GM15510 (cell line): ENCODE data around the gene MAGI2.

Experiments used
- POLR2A ChIP-seq: IDR thresholded peaks from 3 replicates; pipeline ENCODE4 v1.6.1; 2011; ENCODE audit warnings: borderline replicate concordance; ENCODE audit not compliant: insufficient read length; ENCODE audit errors: extremely low read depth

Gene MAGI2

DNA sequence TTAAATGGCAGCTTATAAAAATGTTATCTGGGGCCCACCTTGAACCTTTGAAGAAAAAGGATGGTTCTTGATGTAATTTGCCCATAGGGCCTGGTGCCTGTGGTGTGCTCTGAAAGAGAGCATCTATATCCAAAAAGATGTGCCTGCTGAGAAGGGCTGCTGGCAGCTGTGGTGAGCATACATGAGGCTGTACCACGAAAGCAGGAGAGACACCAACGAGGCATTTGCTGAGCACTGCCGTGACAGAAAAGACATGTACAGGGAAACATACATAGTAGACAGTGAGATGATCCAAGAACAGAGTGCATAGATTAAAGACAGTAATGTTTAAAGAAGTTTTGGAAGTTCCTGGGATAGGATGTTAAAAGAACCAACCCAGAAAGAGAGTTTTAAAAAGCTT lies 990.4 kb downstream of the MAGI2 start:
- TF ChIP-seq POLR2A, result no peak

DNA sequence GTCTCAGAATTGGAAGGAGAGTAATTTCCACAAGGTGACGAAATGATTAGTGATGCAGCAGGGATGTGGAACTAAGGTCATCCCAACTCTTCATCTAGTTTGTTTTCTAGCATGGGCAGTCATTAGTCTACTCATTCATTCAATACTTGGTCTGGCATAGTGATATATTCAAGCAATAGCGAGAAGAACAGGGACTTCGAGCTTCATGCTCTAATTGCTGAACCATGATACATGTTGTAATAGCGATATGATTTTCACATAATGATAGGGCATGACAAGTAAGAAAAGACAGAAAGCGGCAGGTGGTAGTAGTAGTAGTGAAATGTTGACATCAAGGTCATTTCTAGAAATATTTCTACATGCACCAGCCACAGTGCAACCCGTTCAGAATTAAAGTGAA lies 1002.8 kb downstream of the MAGI2 start:
- no peak for TF ChIP-seq POLR2A

DNA sequence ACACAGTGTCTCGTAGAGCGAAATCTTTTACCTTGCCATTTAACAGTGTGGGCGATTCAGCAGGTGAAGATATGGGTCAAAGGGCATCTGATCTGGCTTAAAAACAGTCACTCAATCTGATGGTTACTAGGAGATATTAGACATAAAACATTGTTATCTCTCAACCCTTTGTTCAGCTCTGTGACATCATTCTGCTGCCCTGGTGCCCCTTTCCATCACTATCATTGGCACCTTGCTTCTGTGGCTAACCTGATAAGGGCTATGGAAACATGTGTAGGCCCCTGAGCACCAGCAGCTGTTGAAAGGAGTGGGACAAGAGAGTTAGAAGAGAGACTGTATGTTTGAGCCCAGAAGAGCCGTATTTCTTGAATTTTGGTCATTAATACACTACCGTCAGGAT lies 1004.6 kb downstream of the MAGI2 start:
- no peak for TF ChIP-seq POLR2A

DNA sequence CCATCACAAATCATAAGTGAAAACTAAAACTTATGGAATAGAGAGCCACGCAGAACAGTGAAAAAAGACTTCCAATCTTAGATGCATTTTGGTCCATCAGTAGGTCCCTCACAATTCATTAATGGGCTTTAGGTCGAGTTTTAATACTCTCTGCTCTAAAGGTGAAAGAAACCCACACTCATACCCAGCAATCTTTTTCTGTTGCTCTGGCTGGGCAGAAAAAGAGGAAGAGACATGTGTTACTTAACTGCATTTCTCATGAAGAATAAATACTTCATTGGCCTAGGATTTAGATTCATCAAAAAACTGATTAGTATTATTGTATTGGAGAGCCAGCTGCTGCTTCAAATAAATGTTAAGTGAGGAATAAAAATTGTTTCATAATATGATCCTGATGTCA lies 1009.2 kb downstream of the MAGI2 start:
- no peak for TF ChIP-seq POLR2A

DNA sequence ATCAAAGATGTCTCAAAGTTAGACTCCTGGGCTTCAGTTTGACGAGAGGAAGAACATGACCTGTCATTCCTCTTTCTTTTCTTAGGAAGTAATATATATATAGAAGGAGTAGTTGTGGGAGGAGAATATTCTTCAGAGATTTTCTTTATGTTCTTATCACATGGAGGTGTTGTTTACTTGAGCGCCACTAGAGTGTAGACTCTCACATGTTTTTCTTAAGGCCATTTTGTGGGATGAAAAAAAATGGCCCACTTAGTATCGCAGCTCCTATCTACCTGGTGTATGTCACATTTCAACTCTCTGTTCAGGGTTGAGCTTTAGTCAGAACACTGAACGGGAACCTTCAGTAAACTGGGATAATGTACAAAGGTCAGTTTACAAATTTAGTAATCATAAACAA lies 1009.7 kb downstream of the MAGI2 start:
- no peak for TF ChIP-seq POLR2A

DNA sequence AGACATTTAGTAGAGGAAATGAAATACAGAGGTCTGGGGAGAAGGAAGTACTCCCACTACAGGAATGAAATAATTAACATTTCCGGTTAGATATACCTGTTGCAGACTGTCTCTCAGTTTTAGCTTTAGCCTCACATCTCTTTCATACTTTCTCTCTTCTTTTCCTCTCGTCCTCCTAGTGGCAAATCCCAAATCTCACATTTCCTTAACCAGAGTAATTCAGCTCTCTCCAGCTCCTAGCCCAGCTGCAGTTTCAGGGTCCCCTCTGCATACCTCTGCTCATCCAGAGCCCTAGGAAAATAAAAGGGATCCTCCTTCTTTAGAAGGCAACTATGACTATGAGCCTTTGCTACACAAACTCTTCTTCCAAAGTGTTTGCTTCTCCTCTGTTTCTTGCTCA lies 1011.7 kb downstream of the MAGI2 start:
- no peak for TF ChIP-seq POLR2A

DNA sequence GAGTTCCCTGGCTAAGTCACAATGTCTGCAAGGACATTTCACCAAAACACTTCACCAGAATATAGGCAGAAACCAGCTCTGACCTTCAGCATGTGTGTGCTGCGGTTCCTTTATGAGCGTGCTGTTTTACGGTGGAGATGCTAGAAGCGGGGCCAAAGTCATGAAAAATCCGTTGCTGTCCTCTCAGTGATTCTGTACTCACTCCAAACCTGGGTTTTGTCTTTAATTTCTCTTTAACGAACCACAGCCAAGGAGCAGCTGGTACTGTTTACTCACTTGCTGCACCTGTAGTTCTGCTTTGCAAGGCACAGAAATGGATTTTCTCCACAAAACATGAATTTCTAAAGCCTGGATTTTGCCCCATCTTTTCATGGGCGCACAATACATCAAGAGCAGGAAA lies 1015.0 kb downstream of the MAGI2 start:
- TF ChIP-seq POLR2A, result no peak

DNA sequence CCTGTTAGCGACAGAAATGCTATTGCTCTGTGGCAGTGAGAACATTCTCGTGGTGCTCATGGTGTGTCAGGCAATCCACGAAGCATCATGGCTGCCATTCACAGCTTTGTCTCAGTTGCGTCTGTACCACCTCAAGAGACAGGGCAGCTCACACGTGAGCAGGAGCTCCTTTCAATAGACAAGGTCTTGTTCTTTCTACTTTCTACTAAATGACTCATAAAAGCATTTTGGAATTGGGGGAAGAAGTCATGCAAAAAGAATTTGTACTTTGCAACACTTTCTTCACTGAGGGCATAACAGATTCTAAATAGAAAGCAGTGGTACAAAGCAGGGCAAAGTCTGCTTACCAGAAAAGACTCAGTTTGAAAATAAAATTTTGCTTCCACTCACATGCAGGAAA lies 1016.3 kb downstream of the MAGI2 start:
- TF ChIP-seq POLR2A, result no peak

DNA sequence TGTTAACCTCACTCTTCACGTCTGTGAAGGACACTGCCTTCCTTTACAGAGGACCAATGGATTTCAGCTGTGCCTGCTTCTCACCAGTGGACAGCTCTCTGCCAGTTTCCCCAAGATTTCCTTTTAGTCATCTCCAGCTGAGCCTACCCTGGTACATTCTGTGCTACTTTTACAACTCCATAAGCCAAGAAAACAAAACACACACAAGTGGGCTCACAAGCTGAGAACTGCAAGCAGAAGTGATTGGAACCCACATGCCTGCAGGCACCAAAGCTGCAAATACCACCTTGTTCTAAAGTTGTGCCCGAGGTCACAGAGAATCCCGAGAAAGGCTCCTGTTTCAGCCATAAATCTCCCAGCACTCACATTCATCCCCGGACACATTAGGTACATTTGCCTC lies 1018.1 kb downstream of the MAGI2 start:
- TF ChIP-seq POLR2A, result no peak

DNA sequence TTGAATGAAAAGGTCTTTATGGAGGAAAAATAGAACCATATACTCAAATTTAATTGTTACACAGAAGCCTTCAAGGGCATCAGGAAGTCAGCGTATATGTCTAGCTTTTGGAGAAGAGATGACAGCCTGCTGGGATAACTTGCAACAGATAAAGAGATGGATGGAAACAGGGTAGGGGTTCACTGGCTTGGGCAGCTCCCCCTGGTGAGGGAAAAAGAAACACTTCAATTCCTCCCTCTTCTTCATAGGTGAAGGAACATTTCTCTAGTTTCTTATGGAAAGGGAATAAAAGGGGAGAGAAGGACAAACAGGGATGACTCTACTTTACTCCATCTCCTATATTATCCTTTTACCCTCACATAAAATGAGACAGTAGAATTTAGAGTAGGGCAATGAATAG lies 1019.2 kb downstream of the MAGI2 start:
- TF ChIP-seq POLR2A, result no peak

DNA sequence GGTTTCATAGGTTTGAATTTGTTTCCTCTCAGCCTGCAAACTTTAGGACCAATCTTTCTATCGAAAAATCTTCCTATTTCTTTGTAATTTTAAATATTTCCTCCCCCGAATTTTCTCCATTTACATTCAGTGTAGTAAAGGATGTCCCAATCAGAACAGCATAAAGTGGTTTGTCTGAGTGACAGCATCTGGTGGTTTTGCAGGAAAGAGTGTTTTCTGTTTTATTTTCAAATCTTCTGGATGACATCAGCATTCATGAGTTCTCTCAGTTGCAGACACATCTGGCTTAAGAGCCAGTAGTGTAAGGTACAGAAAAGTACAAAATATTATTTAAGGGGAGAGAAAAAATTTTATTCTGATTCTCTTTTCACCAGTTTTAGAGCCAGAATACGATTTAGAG lies 1020.0 kb downstream of the MAGI2 start:
- TF ChIP-seq POLR2A, result no peak

DNA sequence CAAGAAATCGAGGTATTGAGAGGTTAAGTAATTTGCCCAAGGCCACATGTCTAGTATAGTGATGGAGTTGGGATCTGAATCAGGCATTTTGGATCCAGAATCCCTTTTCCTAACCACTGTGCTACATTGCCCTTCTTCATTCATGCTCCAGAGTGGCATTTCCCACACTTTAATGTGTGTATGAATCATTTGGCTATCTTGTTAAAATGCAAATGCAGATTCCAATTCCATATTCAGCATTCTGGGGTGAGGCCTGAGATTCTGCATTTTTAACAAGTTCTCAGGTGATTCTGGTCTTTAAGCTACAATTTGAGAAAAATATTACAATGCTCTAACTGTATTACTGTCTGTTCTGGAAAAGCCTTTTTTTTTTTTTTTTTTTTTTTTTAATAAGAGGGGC lies 1023.6 kb downstream of the MAGI2 start:
- TF ChIP-seq POLR2A, result no peak

DNA sequence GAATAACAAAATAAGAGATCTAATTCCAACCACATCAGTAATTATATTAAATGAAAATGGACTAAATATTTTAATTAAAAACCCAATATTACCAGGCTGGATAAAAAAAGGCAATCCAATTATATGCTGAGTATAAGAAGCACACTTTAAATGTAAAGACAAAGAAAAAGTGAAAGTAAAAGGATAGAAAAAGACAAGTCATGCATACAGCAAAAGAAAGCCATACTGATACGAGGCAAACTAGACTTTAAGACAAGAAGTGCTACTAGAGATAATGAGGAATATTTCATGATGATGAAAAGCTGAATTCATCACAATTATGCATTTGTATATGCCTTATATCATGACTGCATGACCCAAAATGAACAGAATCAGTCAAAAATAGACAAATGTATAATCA lies 1026.3 kb downstream of the MAGI2 start:
- no peak for TF ChIP-seq POLR2A

DNA sequence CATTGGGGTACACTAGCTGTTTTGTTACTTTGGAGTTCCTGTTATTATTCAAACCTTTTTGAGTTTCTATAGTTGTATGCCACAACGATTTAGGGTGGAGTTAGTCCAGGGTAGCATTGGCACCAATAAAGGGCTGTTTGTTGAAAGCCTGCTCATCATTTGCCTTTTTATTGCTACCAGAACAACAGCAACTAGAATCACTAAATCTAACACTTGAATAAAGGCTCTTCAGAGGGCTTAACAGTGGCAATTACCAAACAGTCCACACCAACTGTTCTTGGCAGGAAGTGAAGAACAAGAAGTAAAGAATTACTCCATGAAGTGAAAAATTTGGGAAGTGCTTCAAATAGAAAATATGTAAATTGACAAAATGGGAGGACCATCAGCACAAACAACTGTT lies 1033.5 kb downstream of the MAGI2 start:
- TF ChIP-seq POLR2A, result no peak

DNA sequence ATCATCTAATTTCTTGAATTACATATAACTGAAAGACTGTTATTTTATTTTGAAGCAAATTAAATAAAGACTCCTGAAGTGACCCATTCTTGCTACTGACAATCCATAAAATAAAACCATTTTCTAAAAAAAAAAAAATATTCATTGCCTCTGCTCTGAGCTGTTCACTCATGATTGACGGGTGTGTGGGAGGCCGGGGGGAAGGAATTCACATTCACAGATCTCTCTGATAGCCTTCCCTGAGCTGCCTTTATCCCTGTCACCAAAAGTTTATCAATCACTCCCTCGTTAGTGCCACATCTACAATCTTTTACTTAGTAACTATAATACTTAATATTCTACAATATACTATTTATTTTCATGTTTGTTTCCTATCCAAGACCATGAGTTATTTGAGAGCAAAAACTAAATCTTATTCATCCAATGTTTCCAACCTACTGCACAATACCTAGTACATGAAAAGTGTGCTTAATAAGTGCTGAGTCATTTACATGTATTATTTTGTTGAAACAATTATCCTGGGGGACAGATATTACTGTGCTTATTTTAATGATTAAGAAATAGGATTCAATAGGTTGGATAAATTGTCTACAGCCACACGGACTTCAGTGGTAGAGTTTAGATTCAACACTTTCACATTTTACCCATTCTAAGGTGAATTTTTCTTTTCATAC lies 1036.2 kb downstream of the MAGI2 start:
- TF ChIP-seq POLR2A, result no peak

DNA sequence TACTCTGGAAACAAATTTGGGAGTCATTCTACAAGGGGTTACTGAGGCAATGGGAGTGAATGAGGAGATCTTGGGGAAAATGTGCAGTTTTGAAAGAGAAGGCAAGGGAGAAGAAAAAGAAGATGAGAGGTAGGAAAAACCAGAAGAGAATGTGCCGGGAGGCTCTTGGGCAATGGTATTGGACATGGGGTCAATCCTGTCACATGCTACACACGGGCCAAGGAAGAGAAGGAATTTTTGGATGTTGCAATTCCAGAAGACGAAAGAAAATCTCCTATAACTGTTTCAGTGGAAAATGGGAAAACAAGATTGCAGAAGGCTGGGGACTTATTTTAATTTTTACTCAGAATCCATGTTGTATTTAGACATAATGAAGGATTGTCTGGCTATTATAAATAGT lies 1039.9 kb downstream of the MAGI2 start:
- no peak for TF ChIP-seq POLR2A
